ENCODE results near the gene SRM. TPM values are rescaled to one million over a fixed set of nuclear protein-coding genes. Genes with fewer than 3 reads are reported as not detected.

SRM gene
- polyA plus RNA-seq, 1 donor from 2014 or later = 22.9 TPM

- H3F3A ChIP-seq (ENCODE audit: insufficient read depth, low read length, poor library complexity, severe bottlenecking) = no peaks in the 10 kb centered on the region
- H4K20me1 ChIP-seq (ENCODE audit: insufficient read depth) = no peaks in the 10 kb centered on the region
- H3K36me3 ChIP-seq (ENCODE audit: insufficient read depth, low read length) = no peaks in the 10 kb centered on the region
- H3K9ac ChIP-seq (ENCODE audit: low read length) = no peak overlapping the region
- H3K79me2 ChIP-seq (replicated peaks; ENCODE audit: insufficient read depth, low read length) = no peaks in the 10 kb centered on the region
- TF ChIP-seq EP300 (conservative IDR thresholded peaks at IDR 0.05; ENCODE audit: poor library complexity, severe bottlenecking) (no peak), TAF1 (IDR thresholded peaks at IDR 0.05; ENCODE audit: low read depth) (no peak), RAD21 (conservative IDR thresholded peaks at IDR 0.05) (no peak), EZH2 (IDR thresholded peaks at IDR 0.05; ENCODE audit: borderline replicate concordance, insufficient read depth, low read length, poor library complexity, severe bottlenecking) (no peak), MXI1 (conservative IDR thresholded peaks at IDR 0.05; ENCODE audit: poor library complexity, severe bottlenecking) (no peak), CTCF (IDR thresholded peaks at IDR 0.05; ENCODE audit: poor library complexity, severe bottlenecking) (no peak), SMC3 (conservative IDR thresholded peaks at IDR 0.05; ENCODE audit: poor library complexity) (no peak), POLR2AphosphoS5 (IDR thresholded peaks at IDR 0.05) (no peak), REST (IDR thresholded peaks at IDR 0.05; ENCODE audit: borderline replicate concordance) (no peak)
- no peak overlapping the region for H3K4me3 ChIP-seq (ENCODE audit: low read length)
- H2AFZ ChIP-seq (ENCODE audit: low read depth, low read length) = no peak overlapping the region
- H3K27me3 ChIP-seq (ENCODE audit: insufficient read depth, low read depth, low read length) = no peaks in the 10 kb centered on the region
- no peak overlapping the region for H3K4me2 ChIP-seq (ENCODE audit: low read length)
- no peak overlapping the region for H3K27ac ChIP-seq (ENCODE audit: low read length)
- no peaks in the 10 kb centered on the region for H3K9me3 ChIP-seq (ENCODE audit: low read length)
- H3K9me2 ChIP-seq (ENCODE audit: insufficient read depth, low read length) = no peaks in the 10 kb centered on the region
Observed at GRCh38 chr1:11046270-11046566, 13.6 kb downstream of the SRM start.

GRCh38 chr1:11045428-11046269, 14.2 kb downstream of the SRM start:
- Histone ChIP-seq H3K9me3 (ENCODE audit: low read length) (no peaks in the 10 kb centered on the region), H3F3A (ENCODE audit: insufficient read depth, low read length, poor library complexity, severe bottlenecking) (no peaks in the 10 kb centered on the region), H3K27ac (ENCODE audit: low read length) (no peak overlapping the region), H2AFZ (ENCODE audit: low read depth, low read length) (no peak overlapping the region), H3K9ac (ENCODE audit: low read length) (no peak overlapping the region), H3K4me3 (ENCODE audit: low read length) (no peak overlapping the region), H3K36me3 (ENCODE audit: insufficient read depth, low read length) (no peaks in the 10 kb centered on the region), H3K79me2 (replicated peaks; ENCODE audit: insufficient read depth, low read length) (no peaks in the 10 kb centered on the region), H3K4me2 (ENCODE audit: low read length) (no peak overlapping the region), H3K27me3 (ENCODE audit: insufficient read depth, low read depth, low read length) (no peaks in the 10 kb centered on the region), H4K20me1 (ENCODE audit: insufficient read depth) (no peaks in the 10 kb centered on the region), H3K9me2 (ENCODE audit: insufficient read depth, low read length) (no peaks in the 10 kb centered on the region)
- TF ChIP-seq CTCF (IDR thresholded peaks at IDR 0.05; ENCODE audit: poor library complexity, severe bottlenecking) (no peak), EZH2 (IDR thresholded peaks at IDR 0.05; ENCODE audit: borderline replicate concordance, insufficient read depth, low read length, poor library complexity, severe bottlenecking) (no peak), EP300 (conservative IDR thresholded peaks at IDR 0.05; ENCODE audit: poor library complexity, severe bottlenecking) (no peak), SMC3 (conservative IDR thresholded peaks at IDR 0.05; ENCODE audit: poor library complexity) (no peak), POLR2AphosphoS5 (IDR thresholded peaks at IDR 0.05) (no peak), TAF1 (IDR thresholded peaks at IDR 0.05; ENCODE audit: low read depth) (no peak), REST (IDR thresholded peaks at IDR 0.05; ENCODE audit: borderline replicate concordance) (no peak), RAD21 (conservative IDR thresholded peaks at IDR 0.05) (no peak), MXI1 (conservative IDR thresholded peaks at IDR 0.05; ENCODE audit: poor library complexity, severe bottlenecking) (no peak)

Measured in neural cell (in vitro differentiated cells).